Embryonic facial prominence (tissue), 1 donor: ENCODE results near the gene ADCY10.
"Not testable (repeated sequence)": the region's sequence is repeated elsewhere in the genome, so short reads cannot be mapped to it uniquely, and the experiment has no call there.

ENCODE experiments used
- DNase-seq: peaks from one replicate; pipeline ENCODE4 v3.0.0-alpha.2; 2016; ENCODE audit errors: extremely low spot score

ADCY10 gene

DNA sequence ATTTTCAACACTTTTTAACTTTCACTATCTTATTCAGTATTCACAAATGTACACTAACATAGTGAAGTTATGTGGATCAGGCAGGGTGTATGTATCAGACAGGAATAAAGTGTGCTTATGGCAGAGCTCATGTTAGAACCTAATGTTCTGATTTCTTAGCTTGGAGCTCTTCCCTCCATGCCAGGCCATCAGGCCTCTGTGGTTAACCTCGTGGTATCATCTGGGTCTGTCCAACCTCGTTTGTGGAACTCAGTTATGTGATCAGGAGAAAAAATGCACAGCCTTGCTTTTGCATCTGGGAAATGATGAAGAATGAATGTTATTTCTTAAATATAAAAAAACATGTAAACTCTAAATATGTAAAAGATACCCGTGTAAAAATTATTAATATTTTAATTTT, 105.2 kb downstream of the ADCY10 start:
- DNase-seq = no peak

DNA sequence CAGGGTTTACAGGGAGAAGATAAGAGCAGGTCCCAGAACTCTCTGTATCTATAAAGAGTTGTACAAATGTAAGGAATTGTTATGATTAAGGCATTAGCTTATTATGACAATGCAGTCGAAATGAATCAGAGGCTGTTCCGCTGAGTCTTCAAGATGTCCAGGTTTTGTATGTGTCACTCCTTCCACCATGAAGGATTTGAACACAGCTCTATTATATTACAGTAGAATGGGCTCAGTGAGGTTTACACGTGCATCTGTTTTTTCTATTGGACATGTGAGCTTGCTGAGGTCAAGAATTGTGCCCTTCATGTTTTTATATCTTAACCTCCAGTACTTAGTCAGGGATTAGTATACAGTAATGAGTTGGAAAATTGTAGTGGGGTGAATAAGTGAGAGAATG, 105.8 kb downstream of the ADCY10 start:
- DNase-seq = no peak

DNA sequence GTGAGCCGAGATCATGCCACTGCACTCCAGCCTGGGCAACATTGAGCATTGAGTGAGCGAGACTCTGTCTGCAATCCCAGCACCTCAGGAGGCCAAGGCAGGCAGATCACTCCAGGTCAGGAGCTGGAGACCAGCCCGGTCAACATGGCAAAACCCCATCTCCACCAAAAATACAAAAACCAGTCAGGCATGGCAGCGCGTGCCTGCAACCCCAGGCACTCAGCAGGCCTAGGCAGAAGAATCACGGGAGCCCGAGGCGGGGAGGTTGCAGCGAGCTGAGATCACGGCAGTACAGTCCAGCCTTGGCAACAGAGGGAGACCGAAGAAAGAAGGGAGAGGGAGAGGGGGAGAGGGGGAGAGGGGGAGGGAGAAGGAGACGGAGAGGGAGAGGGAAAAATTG, 107.3 kb downstream of the ADCY10 start:
- DNase-seq = not testable (repeated sequence)

DNA sequence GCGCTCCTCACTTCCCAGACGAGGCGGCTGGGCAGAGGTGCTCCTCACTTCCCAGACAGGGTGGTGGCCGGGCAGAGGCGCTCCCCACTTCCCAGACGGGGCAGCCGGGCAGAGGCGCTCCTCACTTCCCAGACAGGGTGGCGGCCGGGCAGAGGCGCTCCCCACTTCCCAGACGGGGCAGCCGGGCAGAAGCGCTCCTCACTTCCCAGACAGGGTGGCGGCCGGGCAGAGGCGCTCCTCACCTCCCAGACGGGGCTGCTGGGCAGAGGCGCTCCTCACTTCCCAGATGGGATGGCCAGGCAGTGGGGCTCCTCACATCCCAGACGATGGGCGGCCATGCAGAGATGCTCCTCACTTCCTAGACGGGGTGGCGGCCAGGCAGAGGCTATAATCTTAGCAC, 107.7 kb downstream of the ADCY10 start:
- not testable (repeated sequence) for DNase-seq

DNA sequence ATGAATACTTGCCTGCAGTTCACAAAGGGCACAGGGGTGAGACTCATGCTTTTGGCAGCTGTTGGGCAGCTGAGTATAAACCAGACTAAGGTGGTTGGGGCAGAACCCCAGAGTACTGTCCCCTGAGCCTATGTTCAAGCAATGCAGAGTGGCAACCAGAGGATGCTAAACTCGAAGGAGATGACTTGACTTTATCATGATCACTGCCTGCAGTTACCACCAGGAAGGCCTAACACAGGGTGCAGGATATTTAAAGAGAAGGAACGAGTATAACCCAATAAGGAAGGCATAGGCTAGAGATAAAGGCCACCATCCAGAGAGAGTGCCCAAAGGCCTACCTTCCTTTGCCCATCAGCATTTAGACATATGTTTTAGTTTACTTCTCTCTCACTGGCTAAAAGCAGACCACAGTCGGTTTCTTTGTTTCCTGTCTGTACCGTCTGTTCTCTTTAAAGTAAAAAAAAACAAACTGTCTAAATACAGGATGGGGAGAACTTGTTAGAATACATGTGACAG, 108.8 kb downstream of the ADCY10 start:
- DNase-seq = no peak

DNA sequence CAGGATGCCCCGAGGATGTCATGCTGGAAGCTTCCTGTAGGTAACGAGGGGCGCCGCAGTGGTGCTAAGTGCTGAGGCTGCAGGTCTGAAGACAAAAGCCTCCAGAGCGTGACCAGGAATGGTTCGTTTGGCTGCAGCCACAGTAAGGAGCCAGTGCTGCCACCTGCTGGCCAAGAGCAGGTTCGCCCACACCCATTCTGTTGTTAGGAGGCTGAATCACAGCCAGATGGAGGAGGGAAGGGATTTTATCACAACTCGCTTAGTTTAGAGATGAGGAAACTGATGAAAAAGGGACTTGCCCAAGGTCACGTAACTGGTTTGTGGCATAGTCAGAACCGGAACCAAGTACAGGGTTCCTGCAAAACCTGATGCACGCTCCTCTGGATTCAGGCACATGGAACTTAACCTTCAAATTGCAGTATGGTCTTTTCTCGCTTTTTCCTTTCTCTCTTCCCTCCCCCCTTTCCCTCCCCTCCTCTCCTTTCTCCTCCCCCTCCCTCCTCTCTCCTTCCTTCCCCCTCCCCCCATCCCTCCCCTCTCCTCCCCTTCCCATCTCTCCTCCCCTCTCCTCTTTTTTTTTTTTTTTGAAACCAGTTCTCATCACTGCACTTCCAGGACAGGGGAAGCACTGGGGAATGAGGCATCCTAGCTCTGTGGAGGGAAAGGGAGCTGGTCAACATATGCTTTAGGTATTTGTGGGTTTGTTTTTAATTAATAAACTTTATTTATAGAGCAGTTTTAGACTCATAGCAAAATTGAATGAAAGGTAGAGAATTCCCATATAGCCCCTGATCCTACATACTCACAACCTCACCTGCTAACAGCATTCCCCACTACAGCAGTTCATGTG, 110.4 kb downstream of the ADCY10 start:
- peak; percentile 48 for DNase-seq

DNA sequence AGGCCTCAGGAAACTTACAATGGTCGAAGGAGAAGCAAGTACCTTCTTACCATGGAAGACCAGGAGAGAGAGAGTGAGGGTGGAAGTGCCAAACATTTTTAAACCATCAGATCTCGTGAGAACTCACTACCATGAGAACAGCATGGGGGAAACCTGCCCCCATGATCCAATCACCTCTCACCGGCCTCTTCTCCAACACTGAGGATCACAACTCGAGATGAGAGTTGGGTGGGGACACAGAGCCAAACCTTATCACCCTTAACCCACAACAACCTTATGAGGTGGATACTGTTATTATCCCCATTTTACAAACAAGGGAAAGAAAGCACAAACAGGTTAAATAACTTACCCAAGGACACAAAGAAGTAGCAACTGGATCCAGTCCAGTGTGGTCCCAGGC, 111.7 kb downstream of the ADCY10 start:
- DNase-seq = no peak

DNA sequence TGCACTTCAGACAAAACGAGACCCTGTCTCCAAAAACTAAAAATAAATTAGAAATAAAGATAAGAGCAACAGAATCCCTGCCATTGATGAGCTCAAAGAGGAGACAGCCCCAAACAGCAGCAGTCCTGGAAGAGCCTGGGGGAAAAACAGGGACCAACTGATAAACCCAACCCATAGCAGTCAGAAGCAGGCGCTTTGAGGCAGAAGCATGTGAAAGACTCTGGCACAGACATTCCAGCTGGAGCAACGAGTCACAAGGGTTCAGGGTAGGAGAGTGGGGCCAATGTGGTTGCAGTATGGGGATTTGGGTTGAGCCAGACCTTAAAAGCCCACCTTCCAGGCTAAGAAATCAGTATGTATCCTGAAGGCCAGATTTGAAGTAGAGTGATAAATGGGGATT, 113.7 kb downstream of the ADCY10 start:
- DNase-seq = no peak

DNA sequence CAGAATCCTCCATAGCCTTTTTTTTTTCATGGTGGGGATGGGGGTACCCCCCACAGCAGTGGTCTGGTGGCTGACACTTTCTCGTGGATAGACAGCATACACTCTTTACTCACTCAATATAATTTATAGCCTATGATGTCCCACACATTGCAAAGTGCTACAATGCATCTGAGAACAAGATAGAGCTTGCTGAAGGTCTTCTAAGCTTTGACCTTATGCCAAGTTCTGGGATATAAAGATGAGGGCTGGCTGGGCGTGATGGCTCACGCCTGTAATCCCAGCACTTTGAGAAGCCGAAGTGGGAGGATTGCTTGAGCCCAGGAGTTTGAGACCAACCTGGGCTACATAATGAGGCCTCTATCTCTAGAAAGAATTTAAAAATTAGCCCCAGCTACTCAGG, 114.2 kb downstream of the ADCY10 start:
- DNase-seq = no peak

DNA sequence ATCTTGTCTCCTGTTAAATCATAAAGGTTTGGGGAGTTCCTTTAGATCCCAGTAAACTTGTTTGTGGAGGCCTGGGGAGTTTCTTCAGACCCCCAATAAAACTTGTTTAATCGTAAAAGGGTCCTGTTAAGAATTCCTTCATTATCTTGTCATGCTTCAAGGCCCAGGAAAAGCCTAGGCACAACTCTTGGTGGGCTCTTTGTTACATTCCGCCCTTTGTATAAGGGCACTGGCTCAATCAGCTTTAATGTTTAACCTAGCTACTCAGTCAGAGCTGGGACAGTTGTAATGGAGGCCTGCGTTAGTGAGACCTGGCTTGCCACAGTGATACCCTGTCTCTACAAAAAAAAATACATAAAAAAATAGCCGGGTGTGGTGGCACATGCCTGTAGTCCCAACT, 115.0 kb downstream of the ADCY10 start:
- no peak for DNase-seq

DNA sequence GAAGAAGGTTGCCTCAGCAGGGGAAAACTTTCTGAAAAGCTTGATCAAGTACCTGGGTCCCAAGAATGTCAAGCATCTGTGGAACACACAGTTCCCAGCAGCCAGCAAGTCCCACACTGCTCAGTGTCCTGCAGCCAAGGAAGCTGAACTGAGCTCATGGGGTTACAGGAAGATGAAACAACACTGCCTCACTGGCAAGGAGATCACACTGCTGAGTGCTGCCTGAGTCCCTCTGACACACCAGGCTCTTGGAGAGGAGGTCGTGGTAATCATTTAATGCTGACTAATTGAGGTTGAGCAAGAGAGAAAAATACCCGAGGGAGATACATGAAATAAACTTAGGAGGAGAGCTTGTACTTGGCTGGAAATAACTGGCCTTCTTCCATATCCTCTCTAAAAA, 116.9 kb downstream of the ADCY10 start:
- no peak for DNase-seq

DNA sequence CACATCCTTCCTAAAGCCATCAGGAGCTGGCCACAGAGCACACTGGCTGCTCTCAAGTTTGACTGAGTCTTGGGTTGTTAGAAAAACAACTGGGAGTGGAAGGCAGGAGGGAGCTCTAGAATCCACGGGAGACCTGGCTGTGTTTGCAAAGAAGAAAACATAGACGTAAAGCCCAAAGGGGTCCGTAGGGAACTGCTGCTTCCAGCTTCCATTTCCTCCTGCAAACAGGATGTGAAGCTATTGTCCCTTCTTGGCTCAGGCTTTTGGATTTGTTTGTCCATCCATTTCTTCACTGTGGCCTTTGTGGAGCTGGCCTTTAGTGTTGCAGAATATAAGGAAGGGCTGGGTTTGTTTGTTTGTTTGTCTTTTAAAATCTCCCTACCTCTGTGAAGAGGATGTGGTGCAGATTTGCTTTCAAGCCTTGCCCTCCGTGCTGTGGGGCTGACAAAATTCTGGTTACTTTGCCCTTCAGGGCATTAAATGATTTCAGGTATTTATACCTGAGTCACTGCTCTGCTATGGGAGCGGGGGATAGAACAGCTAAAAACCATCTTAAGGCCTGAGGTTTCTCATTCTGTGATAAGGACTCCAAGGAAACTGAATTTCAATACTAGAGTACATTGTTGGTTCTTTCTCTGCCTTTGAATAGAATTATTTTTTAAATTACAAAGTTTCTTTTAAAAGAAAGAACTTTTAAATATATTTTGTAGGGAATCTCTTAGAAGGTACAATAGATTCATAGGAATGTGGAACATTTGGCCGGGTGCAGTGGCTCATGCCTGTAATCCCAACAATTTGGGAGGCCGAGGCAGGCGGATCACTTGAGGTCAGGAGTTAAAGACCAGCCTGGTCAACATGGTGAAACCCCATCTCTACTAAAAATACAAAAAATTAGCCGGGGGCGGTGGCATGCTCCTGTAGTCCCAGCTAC, 117.9 kb downstream of the ADCY10 start:
- no peak for DNase-seq

DNA sequence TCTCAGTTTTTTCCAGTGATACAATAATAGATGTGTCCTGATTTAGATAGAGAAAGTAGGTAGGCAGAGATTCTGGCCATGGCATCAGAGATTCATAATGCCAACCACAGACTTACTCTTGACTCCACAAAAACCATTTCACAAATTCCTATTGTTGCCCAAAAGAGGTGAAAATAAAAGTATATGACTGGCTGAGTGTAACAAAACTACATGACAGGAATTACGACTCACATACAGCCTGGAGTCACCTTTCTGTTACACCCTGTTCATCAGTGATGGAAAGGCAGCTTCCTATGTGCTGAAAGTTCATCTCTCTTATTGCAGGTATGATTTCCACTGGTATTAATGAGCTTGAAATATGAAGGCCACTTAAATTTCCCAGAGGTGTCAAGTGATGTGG, 119.9 kb downstream of the ADCY10 start:
- no peak for DNase-seq

DNA sequence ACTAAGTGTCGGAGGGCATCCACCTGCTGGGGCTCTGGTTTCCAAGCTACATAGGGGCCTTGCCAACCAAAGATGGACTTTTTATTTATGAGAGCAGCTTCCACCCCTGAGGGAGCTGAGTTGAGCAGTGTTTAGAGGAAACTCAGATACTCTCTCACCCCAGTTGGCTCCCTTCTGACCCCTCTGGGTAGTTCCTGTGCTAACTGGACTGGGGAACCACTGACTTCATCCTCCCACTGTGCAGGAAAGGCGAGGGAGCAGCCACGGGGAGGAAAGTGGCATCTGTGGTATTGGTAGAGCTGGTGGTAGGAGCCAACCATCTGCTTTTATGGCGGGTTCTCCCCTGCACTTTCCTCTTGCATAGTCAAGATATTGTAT, 121.8 kb downstream of the ADCY10 start:
- no peak for DNase-seq

DNA sequence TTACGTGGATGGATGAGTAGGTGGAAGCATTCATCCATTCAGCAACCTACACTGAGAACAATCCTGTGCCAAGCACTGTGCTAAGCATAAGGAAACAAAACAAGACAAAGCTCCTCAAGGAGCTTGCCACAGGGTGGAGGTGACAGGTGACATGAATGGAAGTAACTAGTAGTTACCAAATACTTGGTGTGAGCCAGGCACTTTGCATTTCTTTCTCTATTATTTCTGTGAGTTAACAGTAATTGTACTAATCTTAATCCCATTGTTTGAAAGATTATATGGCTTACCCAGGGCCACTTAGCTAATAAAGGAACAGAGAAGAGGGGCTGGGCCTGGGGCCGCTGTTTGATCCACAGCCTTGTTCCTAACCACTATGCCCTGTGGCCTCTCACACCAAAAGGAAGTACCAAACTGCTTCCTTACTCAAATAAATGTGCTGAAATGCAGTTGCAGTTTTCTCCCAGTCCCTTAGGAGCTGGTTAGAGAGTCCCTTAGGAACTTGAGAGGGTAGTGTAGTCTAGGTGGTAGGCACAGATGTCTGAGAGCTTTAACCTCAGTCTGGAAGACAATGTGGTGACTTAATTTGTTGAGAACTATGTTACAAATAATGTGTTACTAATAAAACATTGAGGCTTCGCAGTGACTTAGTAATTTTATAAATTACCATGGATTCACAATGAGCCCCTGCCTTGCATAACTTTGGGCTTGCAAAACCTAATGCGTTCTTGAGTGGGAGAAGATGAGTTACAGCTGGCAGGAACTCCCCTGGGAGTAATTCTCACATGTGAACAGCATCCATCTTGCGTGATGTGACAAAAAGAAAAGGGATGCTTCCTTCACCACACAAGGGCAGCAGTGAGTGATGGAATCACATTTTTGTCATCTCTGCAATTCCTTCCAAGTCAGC, 122.4 kb downstream of the ADCY10 start:
- DNase-seq = no peak

DNA sequence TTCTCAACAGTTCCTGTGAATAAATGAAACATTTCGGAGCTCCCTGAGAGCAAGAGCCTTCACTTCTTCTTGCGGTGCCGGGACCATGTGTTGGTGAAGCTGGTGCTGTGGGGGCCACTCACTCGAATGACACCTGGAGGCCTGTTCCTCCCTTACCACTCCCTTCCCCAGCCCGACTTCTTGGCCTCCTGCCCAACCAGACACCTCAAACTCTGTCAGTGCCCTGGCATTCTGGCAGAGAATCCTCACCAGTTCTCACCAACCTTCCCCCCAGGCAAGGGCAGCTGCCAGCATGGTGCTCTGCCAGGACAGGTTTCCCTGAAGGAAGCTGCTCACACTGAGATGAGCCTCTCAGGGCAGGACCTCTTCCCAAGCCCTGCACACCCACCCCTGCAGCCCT, 123.8 kb downstream of the ADCY10 start:
- no peak for DNase-seq

DNA sequence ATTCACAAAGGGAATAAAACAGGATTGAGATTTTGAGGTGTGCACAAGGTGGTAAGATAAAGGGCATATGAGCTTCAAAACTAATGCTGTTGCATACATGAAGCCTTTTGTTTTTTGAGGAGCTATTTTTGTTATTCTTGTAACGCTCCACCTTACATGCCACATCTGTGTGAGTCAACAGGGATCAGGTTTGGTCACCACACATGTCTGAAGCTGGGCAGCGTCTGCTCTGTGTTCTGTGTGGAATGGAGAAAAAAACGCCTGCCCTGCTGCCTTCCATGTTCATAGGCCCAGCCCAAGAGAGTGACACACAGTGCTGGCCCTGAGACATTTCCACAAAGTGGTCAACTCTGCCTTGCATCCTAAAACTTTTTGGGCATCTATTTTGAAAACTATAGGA, 124.4 kb downstream of the ADCY10 start:
- no peak for DNase-seq

DNA sequence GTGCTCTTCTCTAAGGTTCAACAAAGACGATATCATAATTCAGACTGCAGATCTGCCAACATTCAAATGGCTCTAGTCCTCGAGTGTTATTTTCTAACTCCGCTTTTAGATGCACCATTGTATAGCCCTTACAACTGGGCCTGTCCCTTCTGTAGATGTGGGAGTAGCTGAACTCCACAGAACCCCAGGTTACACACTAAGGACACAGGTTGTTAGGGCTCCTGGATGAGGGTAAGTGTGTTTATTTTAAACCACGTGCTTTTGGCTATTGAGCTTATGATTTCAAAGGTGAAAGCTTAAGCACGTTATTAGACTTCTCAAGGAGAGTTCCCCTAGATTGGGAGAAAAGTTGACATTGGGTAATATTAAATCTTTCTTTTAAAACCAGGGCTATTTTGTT, 127.4 kb downstream of the ADCY10 start:
- no peak for DNase-seq

DNA sequence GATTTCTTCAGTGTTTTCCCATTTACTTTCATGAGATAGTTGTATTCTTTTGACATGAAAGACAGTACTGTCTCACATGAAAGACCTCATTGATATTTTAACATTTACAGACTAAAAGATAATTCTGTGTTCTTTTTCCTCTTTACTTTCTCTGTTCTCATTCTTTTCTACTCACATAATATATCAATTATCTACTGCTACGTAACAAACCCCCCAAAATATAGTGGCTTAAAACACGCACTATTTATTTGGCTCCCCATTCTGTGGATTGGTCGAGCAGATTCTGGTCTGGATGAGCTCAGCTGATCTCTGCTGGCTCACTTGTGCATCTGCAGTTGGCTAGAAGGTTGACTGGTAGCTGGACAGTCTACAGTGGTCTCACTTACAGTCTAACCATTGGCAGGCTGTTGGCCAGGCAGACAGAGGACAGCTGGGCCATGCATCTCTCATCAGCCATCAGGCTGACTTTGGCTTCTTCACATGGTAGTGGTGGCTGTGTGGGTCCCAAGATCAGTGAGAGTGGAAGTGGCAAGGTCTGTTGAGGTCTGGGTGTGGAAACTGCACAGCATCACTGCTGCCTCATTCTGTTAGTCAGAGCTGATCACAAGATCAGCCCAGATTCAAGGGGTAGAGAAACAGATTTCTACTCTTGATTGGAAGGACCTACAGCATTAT, 128.9 kb downstream of the ADCY10 start:
- no peak for DNase-seq

DNA sequence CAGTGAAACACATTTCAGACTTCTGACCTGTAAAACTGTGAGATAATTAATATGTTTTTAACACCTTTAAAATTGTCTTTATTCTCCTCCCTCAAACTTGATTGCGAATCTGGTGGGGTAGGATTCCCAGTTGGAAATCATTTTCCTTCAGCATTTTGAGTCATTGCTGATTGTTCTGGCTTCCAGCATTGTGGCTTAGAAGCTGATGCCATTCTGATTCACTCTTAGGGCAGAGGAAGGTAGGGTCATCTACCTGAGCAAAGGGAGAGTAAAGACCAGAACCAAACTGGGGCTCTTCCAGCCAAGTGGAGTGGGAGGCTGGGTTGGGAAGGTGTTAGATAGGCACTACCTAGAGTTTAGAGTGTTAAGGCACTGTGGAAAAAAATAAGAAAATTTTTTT, 131.0 kb downstream of the ADCY10 start:
- DNase-seq = no peak

DNA sequence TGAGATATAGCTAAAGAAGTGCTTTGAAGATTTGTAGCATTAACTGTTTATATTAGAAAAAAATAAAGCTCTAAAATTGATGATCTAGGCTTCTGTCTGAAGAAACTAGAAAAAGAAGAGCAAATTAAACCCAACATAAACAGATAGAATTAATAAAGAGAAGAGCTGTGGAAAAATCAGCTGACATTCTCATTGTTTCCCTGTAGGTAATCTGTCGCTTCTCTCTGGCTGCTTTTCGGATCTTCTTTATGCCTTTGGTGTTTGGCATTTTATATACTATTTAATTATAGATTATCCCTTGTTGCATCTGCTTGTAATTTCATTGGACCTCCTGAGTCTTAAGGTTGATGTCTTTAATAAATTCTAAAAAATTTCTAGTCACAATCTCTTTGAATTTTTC, 132.4 kb downstream of the ADCY10 start:
- no peak for DNase-seq
